Activated gamma-delta T cell (primary cell): ENCODE results near the gene RASSF6.
"Not testable (repeated sequence)": the region's sequence is repeated elsewhere in the genome, so short reads cannot be mapped to it uniquely, and the experiment has no call there.

Experiments
- DNase-seq: peaks from one replicate; lab custom pipeline; 2025; lab: John Stamatoyannopoulos, UW

The RASSF6 gene

DNA sequence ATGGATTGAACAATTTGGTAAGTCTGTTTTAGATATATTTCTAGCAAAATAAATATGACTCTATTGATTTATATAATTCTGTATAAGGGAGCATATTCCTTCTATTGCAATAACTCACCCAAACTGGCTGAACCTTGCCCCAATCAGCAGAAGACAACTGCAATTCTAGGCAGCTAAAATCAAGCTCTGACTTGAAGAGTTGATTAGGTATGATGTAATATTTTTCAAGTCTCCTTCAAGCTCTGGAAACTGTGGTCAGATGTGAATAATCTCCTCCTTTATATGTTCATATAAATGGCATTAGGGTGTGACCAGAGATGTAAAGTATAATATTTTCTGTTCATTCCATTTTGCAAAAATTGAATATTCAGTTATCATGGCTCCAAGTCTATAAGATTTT, 8.2 kb downstream of the RASSF6 start:
- no peak for DNase-seq

DNA sequence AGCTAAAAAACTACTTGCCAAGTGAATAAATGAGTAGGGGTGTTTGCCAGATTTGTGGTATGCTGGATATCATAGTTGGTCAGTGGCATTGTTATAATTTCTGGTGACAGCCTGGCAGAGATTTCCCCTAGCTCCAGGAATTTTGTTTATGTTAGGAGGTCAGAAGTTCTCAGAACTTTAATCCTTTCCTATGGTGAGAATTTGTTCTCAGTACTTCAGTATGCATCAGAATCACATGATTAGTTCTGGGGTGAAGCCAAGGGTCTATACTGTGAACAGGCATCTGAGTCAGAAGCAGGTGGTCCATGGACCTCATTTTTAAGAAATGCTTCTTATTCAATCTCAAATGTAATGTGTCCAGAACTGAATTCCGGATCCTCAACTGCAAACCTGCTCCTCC, 10.5 kb downstream of the RASSF6 start:
- no peak for DNase-seq

DNA sequence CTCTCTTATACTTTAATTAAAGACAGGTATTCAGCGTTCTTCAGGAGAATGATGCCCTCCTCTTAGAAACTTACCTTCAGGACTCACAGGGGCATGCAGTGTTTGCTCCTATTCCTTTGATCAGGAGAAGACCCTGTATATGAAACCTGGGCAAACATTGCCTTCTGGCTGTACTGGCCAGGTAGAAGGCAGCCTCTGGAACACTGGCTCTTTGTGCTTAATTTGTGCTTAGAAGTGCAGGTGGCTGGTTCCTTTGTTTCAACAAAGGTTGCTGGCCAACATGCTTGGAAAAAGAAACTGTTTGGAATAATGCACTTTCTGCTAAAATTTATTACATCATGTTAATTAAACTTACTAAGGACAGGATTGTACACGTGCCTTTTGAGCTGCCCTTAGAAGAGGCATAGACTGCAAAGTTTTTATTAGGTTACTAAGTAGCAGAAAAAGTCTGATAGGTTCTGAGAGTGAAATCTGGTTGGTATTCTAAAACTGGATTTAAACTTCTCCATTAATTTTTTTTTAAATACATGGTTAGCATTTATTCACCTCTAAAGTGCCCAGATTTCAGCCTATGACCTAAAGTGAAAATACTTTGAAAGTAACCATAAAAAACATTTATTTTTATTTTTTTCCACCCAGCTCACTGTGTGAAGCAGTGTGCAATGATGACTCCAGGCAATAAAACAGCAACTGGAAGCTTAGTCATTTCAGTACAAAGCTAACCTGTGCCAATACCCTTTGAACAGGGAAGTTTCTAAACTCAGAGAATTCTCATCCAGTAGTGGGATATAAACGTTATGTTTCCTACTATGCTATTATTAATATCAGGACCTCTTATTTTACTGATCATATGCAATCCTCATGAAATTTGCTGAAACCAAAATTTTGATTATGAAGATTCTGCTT, 11.3 kb downstream of the RASSF6 start:
- no peak for DNase-seq

DNA sequence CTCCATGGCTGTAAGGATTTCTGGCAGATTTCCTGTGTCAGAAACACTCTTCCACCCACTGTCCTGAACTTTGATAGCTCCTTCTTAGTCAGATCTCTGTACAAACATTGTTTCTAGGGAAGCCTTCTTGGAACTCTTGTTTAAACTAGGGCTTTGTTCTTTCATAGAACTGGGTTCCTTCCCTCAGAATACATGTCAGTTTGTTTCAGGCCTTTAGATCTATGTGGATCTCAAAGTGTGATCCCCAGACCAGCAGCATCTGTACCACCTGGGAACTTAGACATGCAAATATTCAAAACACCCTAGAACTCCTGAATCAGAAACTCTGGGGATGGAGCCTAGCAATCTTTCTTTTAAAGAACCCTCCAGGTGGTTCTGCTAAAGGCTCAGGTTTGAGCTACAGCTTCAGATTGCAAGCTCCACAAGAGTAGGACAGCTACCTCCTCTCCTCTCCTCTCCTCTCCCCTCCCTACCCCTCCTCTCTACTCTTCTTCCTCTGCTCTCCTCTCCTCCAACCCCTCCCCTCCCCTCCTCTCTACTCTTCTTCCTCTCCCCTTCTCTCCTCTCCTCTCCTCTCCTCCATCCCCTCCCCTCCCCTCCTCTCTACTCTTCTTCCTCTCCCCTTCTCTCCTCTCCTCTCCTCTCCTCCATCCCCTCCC, 12.7 kb downstream of the RASSF6 start:
- DNase-seq = no peak

DNA sequence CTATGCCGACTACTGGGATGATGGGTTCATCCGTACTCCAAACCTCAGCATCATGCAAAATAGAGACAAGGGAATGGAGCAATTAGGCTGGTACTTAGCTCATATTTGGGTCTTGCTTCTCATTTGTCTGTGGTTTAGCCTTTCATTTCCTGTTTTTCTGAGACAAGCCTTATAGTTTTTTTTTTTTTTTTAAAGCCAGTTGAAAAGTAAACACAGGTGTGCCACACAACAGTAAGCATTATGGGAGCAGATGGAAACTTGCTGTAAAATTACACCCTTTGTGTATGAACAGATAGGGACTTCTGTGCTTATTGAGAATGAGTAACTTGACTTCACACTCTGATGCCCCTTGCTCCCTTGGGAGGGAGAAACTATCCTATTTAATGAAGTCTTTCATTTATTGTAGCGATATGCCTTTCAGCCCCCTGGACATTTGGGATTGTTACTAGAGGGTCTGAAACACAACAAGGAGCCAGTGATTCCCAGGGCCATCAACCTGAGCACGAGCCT, 13.7 kb downstream of the RASSF6 start:
- DNase-seq = no peak

DNA sequence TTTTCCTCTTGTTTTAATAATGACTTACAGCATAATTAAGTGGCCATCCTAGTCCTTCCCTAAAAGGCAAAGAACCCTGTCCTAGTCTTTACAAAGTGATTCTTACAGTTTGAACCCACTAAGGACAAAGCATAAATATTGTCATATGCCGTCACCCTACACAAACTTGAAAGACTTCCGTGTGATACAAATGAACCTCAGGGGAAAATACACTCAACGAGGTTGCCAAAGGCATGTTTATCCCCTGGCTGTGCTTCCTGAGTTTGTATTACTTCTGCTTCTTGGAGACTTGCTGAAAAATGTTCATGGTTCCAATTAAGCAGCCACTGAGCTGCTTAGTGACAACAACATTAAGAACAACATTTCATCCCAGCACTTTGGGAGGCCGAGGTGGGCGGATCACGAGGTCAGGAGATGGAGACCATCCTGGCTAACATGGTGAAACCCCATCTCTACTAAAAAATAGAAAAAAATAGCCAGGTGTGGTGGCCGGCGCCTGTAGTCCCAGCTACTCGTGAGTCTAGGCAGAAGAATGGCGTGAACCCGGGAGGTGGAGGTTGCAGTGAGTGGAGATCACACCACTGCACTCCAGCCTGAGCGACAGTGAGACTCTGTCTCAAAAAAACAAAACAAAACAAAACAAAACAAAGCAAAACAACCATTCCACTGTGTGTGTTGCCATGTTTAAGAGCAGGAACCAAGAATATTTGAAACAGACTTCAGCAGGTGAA, 16.2 kb downstream of the RASSF6 start:
- no peak for DNase-seq

DNA sequence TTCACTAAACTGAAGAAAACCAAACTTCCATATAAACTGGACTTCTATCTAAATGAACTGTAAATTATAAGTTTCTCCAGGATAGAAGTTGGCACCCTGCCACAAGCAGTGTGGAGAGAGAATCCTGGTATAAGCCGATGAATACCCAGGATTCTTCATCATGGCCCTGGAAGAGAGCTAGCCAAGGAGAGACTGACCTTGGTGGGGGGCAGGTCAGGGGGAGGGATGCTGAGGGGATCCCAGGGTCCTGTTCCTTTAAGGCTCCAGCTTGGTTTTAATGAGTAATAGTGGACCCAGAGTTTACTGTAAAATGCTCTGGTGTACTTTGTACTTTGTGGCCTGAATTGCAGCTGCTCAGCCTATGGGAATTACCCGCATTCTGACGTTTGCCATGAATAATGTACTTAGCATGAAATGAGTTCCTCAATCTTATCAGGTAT, 16.9 kb downstream of the RASSF6 start:
- no peak for DNase-seq

DNA sequence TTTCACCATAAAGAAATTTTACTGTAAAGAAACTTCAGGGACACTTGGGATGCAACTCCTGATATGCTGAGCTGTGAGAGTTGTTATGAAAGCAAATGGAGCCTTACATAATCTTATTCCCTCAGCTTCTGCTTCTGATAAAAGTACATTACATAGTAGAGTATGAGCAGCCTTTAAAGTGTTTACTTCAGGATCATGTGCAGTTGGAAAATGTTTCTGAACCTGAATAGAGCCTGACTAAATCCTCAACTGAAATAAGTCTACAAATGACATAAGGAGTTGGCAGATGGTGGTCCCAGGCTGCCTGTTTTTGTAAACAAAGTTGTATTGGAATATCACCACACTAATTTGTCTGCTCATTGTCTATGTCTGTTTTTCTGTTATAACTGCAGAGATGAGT, 19.3 kb downstream of the RASSF6 start:
- no peak for DNase-seq

DNA sequence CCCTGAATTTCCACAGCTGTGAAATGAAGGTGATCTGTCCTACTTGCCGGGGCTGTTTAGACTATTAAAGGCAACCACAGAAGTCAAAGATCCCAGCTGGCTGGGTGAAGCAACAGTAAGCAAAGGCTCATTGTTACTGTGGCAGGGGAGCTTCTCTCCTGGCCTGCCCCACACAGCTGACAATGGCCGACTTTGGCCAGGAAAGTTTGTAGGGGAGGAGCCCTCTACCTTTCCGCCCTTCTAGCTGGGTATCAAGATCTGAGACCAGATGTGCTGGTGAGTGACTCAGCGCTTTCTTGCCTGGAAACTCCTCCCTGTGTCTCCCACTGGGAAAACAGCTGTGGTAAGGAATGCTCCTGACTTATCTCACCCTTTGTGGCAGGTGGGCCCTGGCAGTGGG, 21.1 kb downstream of the RASSF6 start:
- no peak for DNase-seq

GRCh38 chr4:73597594-73597993, 22.6 kb downstream of the RASSF6 start:
- DNase-seq = no peak

GRCh38 chr4:73597183-73597582, 23.1 kb downstream of the RASSF6 start:
- DNase-seq = not testable (repeated sequence)

DNA sequence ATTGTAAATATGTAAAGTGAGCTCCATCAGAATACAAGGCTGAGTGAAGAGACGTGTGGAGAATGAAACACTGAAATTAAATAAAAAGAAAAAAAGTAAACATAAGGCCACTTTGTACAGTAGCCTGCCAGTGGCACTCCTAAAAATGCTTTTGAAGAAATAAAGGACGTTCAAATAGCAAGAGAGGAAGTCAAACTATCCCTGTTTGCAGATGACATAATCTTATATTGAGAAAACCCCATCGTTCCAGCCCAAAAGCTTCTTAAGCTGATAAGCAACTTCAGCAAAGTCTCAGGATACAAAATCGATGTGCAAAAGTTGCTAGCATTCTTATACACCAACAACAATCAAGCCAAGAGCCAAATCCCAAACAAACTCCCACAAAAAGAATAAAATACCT, 24.2 kb downstream of the RASSF6 start:
- DNase-seq = no peak

GRCh38 chr4:73593631-73594241, 26.5 kb downstream of the RASSF6 start:
- no peak for DNase-seq

DNA sequence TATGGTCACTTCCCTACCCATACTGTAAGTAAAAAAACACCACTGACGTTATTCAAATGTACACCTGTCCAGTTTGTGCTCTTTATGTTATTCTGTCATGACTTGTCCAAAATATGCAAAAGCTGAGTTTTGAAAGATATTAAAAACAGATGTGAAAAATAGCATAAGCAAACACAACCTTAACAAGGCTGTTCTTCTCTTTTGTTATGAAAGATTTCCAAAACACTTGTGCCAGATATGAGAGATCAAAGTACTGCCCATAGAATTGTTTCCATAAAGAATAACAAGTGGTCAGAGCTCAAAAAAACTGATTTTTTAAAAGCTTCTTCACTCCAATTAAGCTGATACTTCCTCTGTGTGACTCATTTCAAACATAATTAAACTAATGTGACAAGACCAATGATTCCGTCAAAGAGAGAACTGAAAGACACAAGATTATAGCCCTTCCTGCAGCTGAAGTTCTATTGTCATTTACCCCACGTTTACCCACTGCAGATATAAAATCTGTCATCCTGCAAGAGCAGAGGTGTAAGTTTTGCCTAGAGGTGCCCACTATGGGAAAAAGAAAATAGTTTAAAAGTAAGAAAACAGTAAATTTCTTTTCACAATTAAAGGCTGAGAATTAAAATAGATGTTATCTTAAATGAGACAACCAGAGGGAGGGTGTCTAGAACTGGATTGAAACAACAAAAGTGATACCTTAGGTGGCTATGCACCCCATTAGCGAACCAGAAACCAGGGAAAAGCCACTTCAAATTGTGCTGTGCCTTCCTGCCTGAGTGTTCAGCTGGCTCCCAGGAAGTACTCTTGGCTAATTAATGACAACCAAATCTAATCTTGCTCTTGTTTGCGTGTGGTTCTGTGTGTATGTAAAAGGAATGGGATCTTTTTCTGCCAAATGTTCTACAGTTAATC, 30.1 kb downstream of the RASSF6 start:
- no peak for DNase-seq

DNA sequence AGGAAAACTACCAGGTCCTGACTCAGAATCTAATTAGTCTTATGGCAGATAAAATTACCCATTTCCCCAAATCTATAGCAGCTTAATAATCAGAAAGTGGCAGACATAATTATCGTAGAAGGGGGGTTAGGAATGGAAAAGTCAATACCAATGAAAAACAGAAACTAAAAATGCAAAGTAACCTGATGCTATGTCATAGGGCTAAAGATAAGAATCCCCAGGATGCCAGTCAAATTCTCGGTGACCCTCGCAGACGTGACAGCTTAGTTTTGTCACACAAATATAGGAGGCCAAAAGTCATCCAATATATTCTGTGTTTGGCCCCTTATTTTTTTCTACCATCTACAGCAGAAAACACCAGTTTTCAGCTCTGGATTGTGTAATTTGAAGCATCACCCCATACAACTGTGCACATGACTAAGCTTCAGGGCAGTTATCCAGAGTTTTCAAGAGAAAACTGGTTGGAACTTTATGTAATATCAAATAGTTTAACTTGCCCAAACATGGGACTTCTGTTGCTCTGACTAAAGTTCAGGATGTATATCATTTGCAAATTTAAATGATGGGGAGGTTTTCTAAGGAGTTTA, 30.9 kb downstream of the RASSF6 start:
- DNase-seq = no peak

DNA sequence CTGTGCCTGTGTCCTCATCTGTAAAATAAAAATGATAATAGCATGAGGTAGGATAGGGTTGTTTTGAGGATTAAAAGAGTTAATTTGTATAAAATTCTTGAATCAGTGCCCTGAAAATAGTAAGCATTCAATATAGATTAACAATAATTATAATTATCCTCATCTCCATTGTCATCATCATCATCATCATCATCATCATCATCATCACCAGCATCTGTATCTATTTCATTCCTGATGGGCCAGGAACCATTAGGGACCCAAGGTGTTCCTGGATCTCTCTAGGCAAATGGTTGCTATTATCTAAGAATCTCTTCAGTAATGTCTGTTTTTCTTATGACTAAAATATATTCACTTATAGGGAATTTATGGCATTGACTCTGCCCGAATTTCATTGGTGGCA, 31.6 kb downstream of the RASSF6 start:
- DNase-seq = no peak

- DNase-seq = no peak
Measured at GRCh38 chr4:73586666-73587065, 33.6 kb downstream of the RASSF6 start.

GRCh38 chr4:73586040-73586439, 34.2 kb downstream of the RASSF6 start:
- no peak for DNase-seq

GRCh38 chr4:73585345-73585744, 34.9 kb downstream of the RASSF6 start:
- no peak for DNase-seq

DNA sequence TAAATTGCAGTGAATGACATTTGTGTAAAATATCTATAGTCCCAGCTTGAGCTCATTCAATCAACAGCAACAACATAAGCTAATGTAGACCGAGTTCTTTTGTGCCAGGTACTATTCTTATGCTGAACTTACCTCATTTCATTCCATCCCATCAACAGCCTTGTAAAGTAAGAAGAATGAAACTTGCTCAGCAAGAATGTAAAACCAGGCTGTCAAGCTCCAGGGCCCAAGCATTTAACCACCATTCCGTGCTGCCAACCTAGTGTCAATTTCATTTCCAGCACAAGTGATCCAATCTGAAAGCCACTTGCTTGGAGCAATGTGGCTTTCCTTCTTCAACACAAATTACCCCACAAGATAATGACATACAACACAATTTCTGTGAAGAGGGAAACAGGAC, 36.6 kb downstream of the RASSF6 start:
- no peak for DNase-seq

DNA sequence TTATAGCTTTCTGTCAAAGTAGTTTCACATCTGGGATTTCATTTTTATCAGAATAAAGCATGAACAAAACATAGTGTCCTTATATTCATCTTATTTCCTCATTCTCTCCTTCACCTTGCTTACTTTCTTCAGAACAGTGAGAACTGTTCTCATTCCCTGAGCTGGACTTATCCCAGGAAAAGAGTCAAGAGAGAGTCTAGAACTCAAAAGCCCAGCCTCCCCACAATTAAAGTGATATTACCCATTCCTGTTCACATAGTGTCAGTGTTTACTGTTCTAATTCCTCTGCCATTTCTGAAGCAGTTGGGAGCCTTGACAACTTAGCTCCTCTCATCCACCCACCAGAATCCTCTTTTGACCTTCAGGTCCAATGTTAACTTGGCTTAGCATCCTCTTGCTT, 42.9 kb downstream of the RASSF6 start:
- DNase-seq = no peak
